HG03196 (cell line): ENCODE measurements around the gene MCTP1.

Experiments
- ATAC-seq: cut with Tn5 transposase; IDR thresholded peaks from one replicate; pipeline ENCODE4 v1.9.1; 2021; ENCODE audit not compliant: unreplicated experiment

The MCTP1 gene

DNA sequence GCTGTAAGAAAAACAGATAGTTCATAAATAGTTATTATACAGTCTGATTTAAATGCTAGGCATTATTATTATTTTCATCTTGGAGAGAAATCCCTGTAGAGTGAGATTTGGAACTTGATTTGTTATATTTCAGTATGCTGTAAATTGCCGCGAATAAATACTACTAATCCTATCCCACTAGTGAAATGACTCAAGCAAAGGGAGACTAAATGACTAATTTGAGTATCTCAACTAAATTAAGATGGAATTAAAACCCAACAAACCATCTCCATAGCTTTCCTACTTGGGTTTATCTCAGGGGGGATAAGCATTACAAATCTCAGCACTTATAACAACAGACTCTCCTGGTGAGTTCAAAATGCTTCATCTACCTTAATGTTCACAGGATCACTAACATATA is 206.0 kb downstream of the MCTP1 start:
- ATAC-seq: no peak

GRCh38 chr5:95076395-95077185 is 208.3 kb downstream of the MCTP1 start:
- ATAC-seq: no peak

GRCh38 chr5:95075111-95075510 is 209.8 kb downstream of the MCTP1 start:
- no peak for ATAC-seq

DNA sequence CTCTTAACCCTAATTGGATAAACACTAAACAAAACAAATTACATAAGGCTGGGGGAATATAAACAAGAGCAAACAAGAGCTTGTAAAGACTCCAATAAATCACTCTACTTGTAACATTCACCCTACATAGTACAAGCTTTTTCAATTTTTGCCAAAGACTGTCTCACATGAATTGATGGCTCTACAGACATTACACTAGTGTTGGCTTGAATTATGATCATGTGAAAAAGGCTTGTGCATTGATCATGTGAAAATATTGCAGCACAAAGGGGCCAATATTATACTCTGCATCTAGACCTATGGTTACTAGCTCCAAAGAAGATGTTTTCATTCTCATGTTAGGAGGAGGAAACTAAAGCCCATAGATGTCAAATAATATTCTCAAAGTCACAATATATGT is 212.6 kb downstream of the MCTP1 start:
- ATAC-seq: no peak

GRCh38 chr5:95070866-95071265 is 214.0 kb downstream of the MCTP1 start:
- no peak for ATAC-seq

GRCh38 chr5:95070453-95070852 is 214.4 kb downstream of the MCTP1 start:
- ATAC-seq: no peak

- no peak for ATAC-seq
Measured at GRCh38 chr5:95069948-95070347, 214.9 kb downstream of the MCTP1 start.

DNA sequence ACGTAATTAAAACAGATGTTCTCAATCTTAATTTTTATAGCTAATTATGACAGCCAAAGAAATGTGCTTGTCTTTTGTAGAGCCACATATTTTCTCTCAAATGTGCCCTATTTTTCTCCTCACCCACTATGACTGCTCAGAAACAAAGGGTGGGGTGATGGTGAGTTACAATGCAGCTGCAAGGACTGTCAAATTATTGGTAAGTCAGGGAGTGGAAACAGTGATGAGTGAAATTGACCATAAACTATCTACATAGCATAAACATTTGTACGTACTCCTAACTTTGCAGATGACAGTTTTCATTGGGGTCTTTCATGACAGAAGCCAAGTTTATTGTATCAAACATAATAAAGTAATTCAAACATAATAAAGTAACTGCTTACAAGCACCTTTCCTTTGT is 215.9 kb downstream of the MCTP1 start:
- no peak for ATAC-seq

- ATAC-seq: no peak
Measured at GRCh38 chr5:95068289-95068910, 216.5 kb downstream of the MCTP1 start.

DNA sequence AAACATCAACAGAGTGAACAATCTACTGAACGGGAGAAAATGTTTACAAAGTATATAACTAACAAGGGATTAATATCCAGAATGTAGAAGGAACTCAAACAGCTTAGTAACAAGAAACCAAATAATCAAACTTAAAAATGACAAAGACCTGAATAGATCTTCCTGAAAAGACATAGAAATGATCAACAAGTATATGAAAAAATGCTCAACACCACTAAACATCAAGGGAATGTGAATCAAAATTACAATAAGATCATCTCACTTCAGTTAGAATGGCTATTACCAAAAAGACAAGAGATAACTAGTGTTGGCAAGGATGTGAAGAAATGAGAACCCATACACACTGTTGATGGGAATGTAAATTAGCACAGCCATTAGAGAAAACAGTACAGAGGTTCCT is 218.8 kb downstream of the MCTP1 start:
- no peak for ATAC-seq

DNA sequence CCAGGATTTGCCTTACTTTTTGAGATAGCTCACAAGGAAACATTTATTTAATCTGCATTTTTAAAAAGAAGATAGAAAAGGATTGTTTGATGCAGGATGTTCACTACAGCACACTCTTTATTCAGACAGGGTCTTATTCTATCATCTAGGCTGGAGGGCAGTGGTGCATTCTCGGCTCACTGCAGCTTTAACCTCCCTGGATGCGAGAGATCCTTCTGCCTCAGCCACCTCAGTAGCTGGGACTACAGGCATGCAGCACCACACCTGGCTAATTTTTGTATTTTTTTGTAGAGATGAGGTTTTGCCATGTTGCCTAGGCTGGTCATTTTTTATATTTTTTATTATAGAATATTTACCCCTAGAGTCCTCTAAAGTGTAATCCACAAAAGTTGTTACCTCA is 221.4 kb downstream of the MCTP1 start:
- ATAC-seq: no peak

DNA sequence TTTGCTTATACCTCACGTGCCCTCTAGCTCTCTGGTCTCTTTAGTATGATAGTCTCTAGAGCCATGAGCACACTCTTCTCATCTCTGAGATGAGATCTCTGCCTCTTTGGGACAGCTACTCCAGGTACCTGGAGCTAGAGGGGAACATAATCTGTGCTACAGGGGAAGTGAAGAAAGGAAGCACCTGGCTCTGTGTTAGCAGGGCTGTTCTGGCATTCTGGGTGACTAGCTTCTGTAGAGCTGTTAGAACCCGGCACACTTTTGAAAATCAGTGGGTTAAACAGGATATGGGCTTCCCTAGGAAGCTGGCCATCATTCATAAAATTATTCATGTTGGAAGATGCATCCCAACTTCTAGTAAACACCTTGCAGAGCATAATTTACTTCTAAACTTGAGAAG is 224.8 kb downstream of the MCTP1 start:
- ATAC-seq: no peak

DNA sequence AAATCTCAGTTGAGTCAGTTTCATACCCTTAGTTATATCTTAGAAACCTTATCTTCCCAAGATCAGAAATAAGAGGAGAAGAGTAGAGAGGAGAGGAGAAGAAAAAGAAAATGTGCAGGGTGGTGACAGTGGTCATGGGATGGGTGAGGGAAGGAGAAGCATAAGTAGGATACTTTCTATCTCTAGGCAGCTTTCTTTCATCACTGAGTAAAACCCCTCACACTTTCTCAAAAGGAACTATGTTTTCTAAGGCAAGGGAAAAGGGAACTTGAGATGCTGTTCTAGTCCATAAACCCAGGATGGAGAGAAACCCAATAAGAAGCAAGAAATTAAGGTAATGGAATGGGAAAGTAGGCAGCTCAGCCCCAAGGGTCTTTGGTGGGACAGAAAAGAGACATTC is 225.3 kb downstream of the MCTP1 start:
- ATAC-seq: no peak

DNA sequence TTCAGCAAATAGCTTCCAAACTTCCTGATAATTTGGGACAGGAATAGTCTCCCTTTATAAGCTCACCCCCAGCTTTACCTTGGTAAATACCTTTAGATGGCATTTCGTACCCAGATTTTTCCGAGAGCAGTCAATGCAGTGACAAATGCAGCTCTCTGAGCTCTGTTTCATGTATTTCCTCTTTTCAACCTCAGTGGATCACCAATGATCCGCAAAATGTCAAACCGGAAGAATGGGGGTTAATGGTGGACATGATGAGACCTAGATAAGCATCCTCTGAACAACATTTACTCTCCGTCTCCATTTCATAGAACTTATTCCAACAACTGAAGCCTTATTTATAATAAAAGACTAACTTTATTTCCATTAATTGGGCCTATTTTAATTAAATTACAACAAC is 227.3 kb downstream of the MCTP1 start:
- ATAC-seq: no peak

- ATAC-seq: no peak
Measured at GRCh38 chr5:95053253-95053652, 231.6 kb downstream of the MCTP1 start.

DNA sequence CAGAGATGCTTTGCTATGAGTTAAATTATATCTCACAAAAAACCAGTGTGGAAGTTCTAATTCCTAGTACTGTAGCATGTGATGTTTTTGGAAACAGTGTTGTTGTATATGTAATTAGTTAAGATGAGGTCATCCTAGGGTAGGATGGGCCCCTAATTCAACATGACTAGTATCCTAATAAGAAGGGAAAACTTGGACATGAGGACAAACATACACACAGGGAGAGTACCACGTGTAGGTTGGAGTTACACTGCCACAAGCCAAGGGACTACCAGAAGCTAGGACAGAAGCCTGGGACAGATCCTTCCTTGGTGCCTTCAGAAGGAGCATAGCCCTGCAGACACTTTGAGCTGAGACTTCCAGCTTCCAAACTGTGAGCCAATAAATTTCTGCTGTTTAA is 234.2 kb downstream of the MCTP1 start:
- no peak for ATAC-seq

DNA sequence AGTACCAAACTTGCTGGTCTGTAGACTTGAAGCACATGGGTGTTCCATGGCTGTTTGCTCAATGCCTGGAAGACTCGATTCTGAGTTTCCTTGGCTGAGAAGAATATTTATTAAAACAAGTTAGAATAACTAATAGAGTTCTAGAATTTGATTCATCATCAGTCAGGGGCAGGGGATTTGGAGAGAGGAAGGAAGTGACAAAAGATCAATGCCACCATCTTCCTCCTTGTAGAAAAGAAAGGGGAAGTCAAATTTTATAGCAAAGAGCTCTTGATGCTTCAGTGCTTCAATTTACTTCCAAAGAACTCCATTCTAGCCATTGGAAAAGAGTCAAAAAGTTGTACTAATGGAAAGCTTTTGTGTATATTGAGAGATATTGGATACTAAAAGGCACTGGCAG is 236.3 kb downstream of the MCTP1 start:
- no peak for ATAC-seq

DNA sequence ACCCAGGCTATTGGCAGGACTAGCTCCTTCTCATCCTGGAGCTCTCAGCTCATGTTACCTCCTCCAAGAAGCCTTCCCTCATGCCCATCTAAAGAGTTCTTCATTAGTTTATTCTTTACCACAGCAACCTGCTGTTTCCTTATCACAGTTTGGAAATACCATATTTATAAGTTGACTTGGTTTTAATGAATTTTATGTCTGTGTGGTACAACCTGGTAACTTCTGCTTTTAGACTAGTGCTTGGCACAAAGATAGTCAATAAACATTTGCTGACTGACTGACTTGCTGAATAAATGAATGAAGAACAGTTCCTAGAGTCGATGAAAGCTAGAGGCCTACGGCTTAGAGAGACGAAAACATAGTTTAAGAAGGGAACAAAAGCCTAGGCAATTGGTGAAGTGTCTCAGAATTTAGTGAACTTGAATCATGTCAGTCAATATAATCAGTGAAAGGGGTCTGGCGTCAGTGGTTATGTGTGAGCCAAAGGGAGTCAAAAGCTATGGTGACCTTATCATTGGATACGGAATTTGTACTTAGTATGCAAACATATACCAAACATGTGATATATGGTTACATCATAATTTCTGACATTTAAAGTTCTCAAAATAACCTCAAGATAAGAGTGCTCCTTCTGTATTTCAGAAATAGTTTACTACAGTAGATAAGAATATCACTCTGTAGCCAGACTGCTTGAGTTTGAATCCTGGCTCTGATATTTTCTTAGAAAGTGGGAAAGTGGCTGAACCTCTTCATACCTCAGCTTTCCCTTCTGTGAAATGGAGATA is 239.5 kb downstream of the MCTP1 start:
- no peak for ATAC-seq

- ATAC-seq: no peak
Measured at GRCh38 chr5:95044096-95044495, 240.8 kb downstream of the MCTP1 start.

- no peak for ATAC-seq
Measured at GRCh38 chr5:95043648-95044047, 241.2 kb downstream of the MCTP1 start.

- ATAC-seq: no peak
Measured at GRCh38 chr5:95043234-95043633, 241.7 kb downstream of the MCTP1 start.

DNA sequence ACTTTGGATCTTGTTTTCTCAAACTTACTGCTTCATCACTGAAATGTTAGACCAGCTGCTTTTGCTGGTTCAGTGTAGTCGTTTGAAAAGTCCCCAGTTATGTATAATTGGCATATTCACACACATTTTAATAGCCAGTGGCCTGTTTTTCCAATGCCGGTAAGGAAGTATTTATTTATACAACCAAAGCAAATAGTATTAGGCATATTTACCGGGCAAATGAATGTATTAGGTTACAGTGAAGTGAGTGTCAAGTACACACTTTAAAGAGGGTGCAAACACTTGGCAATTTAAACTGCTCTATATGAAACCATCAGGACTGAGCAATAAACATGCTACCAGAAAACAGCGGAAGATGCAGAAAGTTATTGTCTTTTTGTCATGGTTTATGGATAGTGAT is 242.9 kb downstream of the MCTP1 start:
- no peak for ATAC-seq
